SK-N-MC (cell line): ENCODE results near the gene PTH2.

Source experiments
- EZH2 ChIP-seq: fragments of 200-600 bp; sonication (generic); IDR thresholded peaks from one replicate; pipeline ENCODE4 v1.6.1; 2017; ENCODE audit warnings: antibody characterized with exemption
- FOXP2 ChIP-seq: optimal IDR thresholded peaks from 2 replicates; pipeline ENCODE3; 2011; ENCODE audit warnings: mild to moderate bottlenecking, moderate library complexity; ENCODE audit not compliant: insufficient read depth; ENCODE audit errors: extremely low read length, control extremely low read depth
- POLR2AphosphoS5 ChIP-seq: IDR thresholded peaks from 2 replicates; pipeline ENCODE4 v1.6.1; 2012; ENCODE audit warnings: mild to moderate bottlenecking, low read depth, low read length, borderline replicate concordance

DNA sequence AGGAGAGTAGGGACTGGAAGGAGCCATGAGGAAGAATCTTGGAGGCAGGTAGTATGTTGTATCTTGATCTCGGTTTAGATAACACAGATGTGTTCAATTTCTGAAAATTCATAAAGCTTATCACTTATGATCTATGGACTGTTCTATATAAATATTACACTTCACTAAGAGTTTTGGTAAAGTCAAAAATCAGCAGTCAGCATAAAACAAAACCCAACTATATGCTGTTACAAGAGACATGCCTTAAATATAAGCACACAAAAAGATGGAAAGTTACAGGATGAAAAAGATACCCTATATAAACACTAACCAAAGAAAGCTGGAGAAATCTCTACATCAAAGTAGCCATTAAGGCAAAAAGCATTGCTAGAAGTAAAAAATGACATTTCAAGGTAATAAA, 39.6 kb downstream of the PTH2 start:
- TF ChIP-seq EZH2 (no peak), POLR2AphosphoS5 (no peak), FOXP2 (no peak)
